ENCODE data around the gene WDR88. TPM values are rescaled to one million over a fixed set of nuclear protein-coding genes. Genes with fewer than 3 reads are reported as not detected.
"Not testable (repeated sequence)": the region's sequence is repeated elsewhere in the genome, so short reads cannot be mapped to it uniquely, and the experiment has no call there.

The WDR88 gene
- total and polyA plus RNA-seq, 2 of the 8 experiments (the other 6 are each of a cell fraction or from before 2014, with no cell fraction given) = not detected

GRCh38 chr19:33189453-33189852 is 57.5 kb downstream of the WDR88 start (continued):
- TF ChIP-seq HDAC6 (IDR thresholded peaks at IDR 0.05; ENCODE audit: low read depth, low read length) (no peak), ATF3 (IDR thresholded peaks at IDR 0.05; ENCODE audit: insufficient read depth, low read depth, low read length) (no peak), CTCF (IDR thresholded peaks at IDR 0.05; ENCODE audit: control extremely low read depth in 1 of 3, insufficient read depth in 1 of 3, low read depth in 1 of 3, low read length in 3 of 3) (no peak), SUZ12 (IDR thresholded peaks at IDR 0.05; ENCODE audit: low read length) (no peak), NANOG (IDR thresholded peaks at IDR 0.05; ENCODE audit: insufficient read depth, low read depth, low read length, poor library complexity, severe bottlenecking) (no peak), GTF2F1 (IDR thresholded peaks at IDR 0.05; ENCODE audit: borderline replicate concordance, low read depth, low read length) (no peak), POLR2AphosphoS5 (IDR thresholded peaks at IDR 0.05; ENCODE audit: low read depth, low read length) (no peak), CBX5 (IDR thresholded peaks at IDR 0.05; ENCODE audit: low read depth, low read length) (no peak)

- POLR2A ChIA-PET (ENCODE audit: partially characterized antibody) = interaction anchor here (0.6 kb wide), 1 partner anchor 137 kb away, joined by 3 read pairs; no protein-coding TSS in a partner anchor
- not testable (repeated sequence) for H3K36me3 ChIP-seq (ENCODE audit: control insufficient read depth in 2 of 4, insufficient read depth in 4 of 4, low read length in 3 of 4)
These were observed 59.2 kb downstream of the WDR88 start for GRCh38 chr19:33191092-33191491.

More at GRCh38 chr19:33191092-33191491, 59.2 kb downstream of the WDR88 start:
- H4K20me1 ChIP-seq (replicated peaks in 1 of 2; ENCODE audit: control insufficient read depth in 1 of 2, insufficient read depth in 2 of 2, low read length in 2 of 2); H3K23me2 ChIP-seq (ENCODE audit: low read depth, low read length); H3K14ac ChIP-seq (ENCODE audit: insufficient read length); H3K56ac ChIP-seq (replicated peaks; ENCODE audit: insufficient read length, low read depth, low read length); H2BK5ac ChIP-seq (ENCODE audit: low read depth, low read length); FAIRE-seq; H3K23ac ChIP-seq (ENCODE audit: insufficient read length); H3K4me1 ChIP-seq (replicated peaks in 1 of 4; ENCODE audit: control insufficient read depth in 3 of 4, insufficient read depth in 4 of 4, low read length in 3 of 4); H2BK12ac ChIP-seq (ENCODE audit: low read depth, low read length); H3K27ac ChIP-seq (ENCODE audit: low read depth, low read length); H2BK20ac ChIP-seq (ENCODE audit: low read length); H3K4me3 ChIP-seq (ENCODE audit: extremely low read depth in 1 of 4, insufficient read depth in 2 of 4, low read depth in 3 of 4, low read length in 4 of 4); H3K4me2 ChIP-seq (ENCODE audit: insufficient read depth in 1 of 2, low read depth in 2 of 2, low read length in 2 of 2); H4K91ac ChIP-seq (replicated peaks; ENCODE audit: insufficient read length, low read length); H3K18ac ChIP-seq (ENCODE audit: extremely low read depth, low read length); H3K4ac ChIP-seq (replicated peaks; ENCODE audit: insufficient read length, low read depth, low read length); H2AFZ ChIP-seq (ENCODE audit: low read length); H3K79me2 ChIP-seq (ENCODE audit: control insufficient read depth in 1 of 2, insufficient read depth in 2 of 2, low read length in 2 of 2); H4K8ac ChIP-seq (ENCODE audit: extremely low read depth, insufficient read depth, low read length); H3K9me3 ChIP-seq (ENCODE audit: insufficient read depth in 2 of 2, low read depth in 1 of 2, low read length in 1 of 2); H3K9ac ChIP-seq (replicated peaks in 1 of 4; ENCODE audit: extremely low read depth in 1 of 4, low read depth in 3 of 4, low read length in 3 of 4); DNase-seq (ENCODE audit: low read depth in 1 of 2, low spot score in 2 of 2); H2BK120ac ChIP-seq (replicated peaks; ENCODE audit: low read depth, low read length); H2AK5ac ChIP-seq (ENCODE audit: low read depth, low read length); H2BK15ac ChIP-seq (ENCODE audit: low read length); H3K79me1 ChIP-seq (ENCODE audit: low read depth, low read length); H4K5ac ChIP-seq (ENCODE audit: insufficient read length, low read depth, low read length): not testable (repeated sequence)
- 96% methylated on average over 4 of the region's 4 CpGs; no CpG with 5 or more reads in 1 of the 2 experiments for WGBS, 2 experiments (ENCODE audit: extremely low coverage in 1 of 2, insufficient coverage in 1 of 2, insufficient read length in 1 of 2, insufficient replicate concordance in 2 of 2, low coverage in 1 of 2, low lambda C conversion rate in 2 of 2, missing lambda C conversion rate in 1 of 2)
- CTCF ChIA-PET (ENCODE audit: partially characterized antibody) = interaction anchor here (0.6 to 2.8 kb wide), 15 partner anchors 8 to 213 kb away, joined by 3 to 15 read pairs (median 4); no protein-coding TSS in a partner anchor
- peaks cover 0 to 23% (median 10%) of the 10 kb centered on the region in 4 experiments; a peak in 5 of 7 replicates for H3K27me3 ChIP-seq (replicated peaks in 1 of 4; ENCODE audit: control insufficient read depth in 3 of 4, extremely low read depth in 1 of 4, insufficient read depth in 3 of 4, low read length in 3 of 4)

Data from H1 (cell line).